B cell (primary cell): Measurements from ENCODE around the gene TTYH3. TPM values are rescaled to one million over a fixed set of nuclear protein-coding genes. Genes with fewer than 3 reads are reported as not detected.

Experiments used
- ATAC-seq: fragments of 200-7000 bp; cut with Tn5 transposase; one replicate; pipeline ENCODE4 v1.10.0; 2021; ENCODE audit warnings: low read depth, mild to moderate bottlenecking, moderate number of reproducible peaks, moderate library complexity
- CTCF ChIA-PET: fragments of 350-600 bp; sonication (Branson Sonifier 250); formaldehyde crosslinking; loops from one replicate; lab custom pipeline; 2021; ENCODE audit warnings: antibody characterized with exemption, inconsistent platforms; lab: Charles Lee
- POLR2A ChIA-PET: fragments of 350-600 bp; sonication (Branson Sonifier 250); formaldehyde crosslinking; loops from one replicate; lab custom pipeline; 2021; ENCODE audit warnings: antibody characterized with exemption; lab: Charles Lee
- DNase-seq: peaks from one replicate; pipeline ENCODE4 v3.0.0; 2013
- H2AFZ ChIP-seq: 2 replicates; pipeline ENCODE4 v1.6.1; 2012; ENCODE audit warnings: mild to moderate bottlenecking, low read depth, low read length; ENCODE audit not compliant: insufficient read depth, poor library complexity, severe bottlenecking
- H3K27ac ChIP-seq, 2 donors: 1 replicate in 1 of 2; 2 replicates in 1 of 2; pipeline ENCODE4 v1.5.1; 2012 to 2013; ENCODE audit warnings: low read length in 2 of 2, mild to moderate bottlenecking in 2 of 2, moderate library complexity in 1 of 2
- H3K27me3 ChIP-seq, 4 experiments: fragments of 200-600 bp in 1 of 4; sonication (generic) in 1 of 4; replicated peaks in 1 of 4; 1 replicate in 2 of 4; 2 replicates in 2 of 4; pipeline versions ENCODE4 v1.6.1 to v1.7.0; 2013 to 2016; ENCODE audit warnings: low read length in 3 of 4, mild to moderate bottlenecking in 2 of 4, mixed read lengths in 1 of 4, moderate library complexity in 1 of 4; ENCODE audit not compliant: insufficient read depth in 4 of 4, control insufficient read depth in 3 of 4; ENCODE audit errors: control extremely low read depth in 1 of 4
- H3K36me3 ChIP-seq, 2 experiments: replicated peaks in 1 of 2; 1 replicate in 1 of 2; 2 replicates in 1 of 2; pipeline versions ENCODE4 v1.6.1 to v1.7.1; 2013; ENCODE audit warnings: low read length in 1 of 2; ENCODE audit not compliant: insufficient read depth in 2 of 2, control insufficient read depth in 1 of 2; ENCODE audit errors: control extremely low read depth in 1 of 2, extremely low read depth in 1 of 2
- H3K4me1 ChIP-seq, 2 donors: fragments of 200-600 bp in 1 of 2; sonication (generic) in 1 of 2; 1 replicate in 1 of 2; 2 replicates in 1 of 2; pipeline versions ENCODE4 v1.5.1 to v1.6.1; 2013 to 2017; ENCODE audit warnings: low read length in 2 of 2; ENCODE audit not compliant: control insufficient read depth in 2 of 2, insufficient read depth in 2 of 2
- H3K4me2 ChIP-seq: replicated peaks from 2 replicates; pipeline ENCODE3; 2012; ENCODE audit warnings: mild to moderate bottlenecking, low read depth, low read length; ENCODE audit not compliant: poor library complexity, severe bottlenecking
- H3K4me3 ChIP-seq, 5 experiments: fragments of 200-600 bp in 1 of 5; sonication (generic) in 1 of 5; 1 replicate in 3 of 5; 2 replicates in 2 of 5; pipeline versions ENCODE4 v1.5.1 to v1.7.0; 2011 to 2016; ENCODE audit warnings: low read length in 4 of 5, mild to moderate bottlenecking in 4 of 5, low read depth in 2 of 5, control low read depth in 1 of 5, moderate library complexity in 1 of 5; ENCODE audit not compliant: insufficient read depth in 1 of 5; ENCODE audit errors: control extremely low read depth in 1 of 5, extremely low read depth in 1 of 5
- H3K79me2 ChIP-seq: fragments of 200-600 bp; sonication (generic); one replicate; pipeline ENCODE4 v1.6.0; 2016; ENCODE audit warnings: low read length; ENCODE audit not compliant: control insufficient read depth, insufficient read depth
- H3K9ac ChIP-seq: fragments of 200-600 bp; sonication (generic); 2 replicates; pipeline ENCODE4 v1.6.1; 2017; ENCODE audit warnings: mild to moderate bottlenecking, low read length, moderate library complexity
- H3K9me3 ChIP-seq, 3 donors: one replicate each; pipeline versions ENCODE4 v1.6.1 to v1.7.1; 2013; ENCODE audit warnings: low read length in 2 of 3; ENCODE audit not compliant: control insufficient read depth in 2 of 3, insufficient read depth in 1 of 3; ENCODE audit errors: control extremely low read depth in 1 of 3
- H4K20me1 ChIP-seq: 2 replicates; pipeline ENCODE4 v1.6.0; 2012; ENCODE audit warnings: mild to moderate bottlenecking, low read length; ENCODE audit not compliant: insufficient read depth, control insufficient read depth, poor library complexity, severe bottlenecking
- H3K27ac Mint-ChIP-seq: one replicate; pipeline ENCODE4 v1.8.0; 2021; ENCODE audit warnings: mixed read lengths
- H3K27me3 Mint-ChIP-seq: one replicate; pipeline ENCODE4 v1.8.0; 2021; ENCODE audit warnings: mixed read lengths
- H3K4me1 Mint-ChIP-seq: one replicate; pipeline ENCODE4 v1.8.0; 2021; ENCODE audit warnings: mixed read lengths
- H3K4me3 Mint-ChIP-seq: one replicate; pipeline ENCODE4 v1.8.0; 2021; ENCODE audit warnings: mixed read lengths
- H3K9me3 Mint-ChIP-seq: one replicate; pipeline ENCODE4 v1.8.0; 2022; ENCODE audit warnings: mixed read lengths; ENCODE audit not compliant: insufficient read depth
- EZH2 ChIP-seq: IDR thresholded peaks from 2 replicates; pipeline ENCODE4 v1.6.1; 2012; ENCODE audit warnings: borderline replicate concordance, low read depth, mild to moderate bottlenecking, moderate library complexity, low read length; ENCODE audit not compliant: insufficient read depth, poor library complexity, severe bottlenecking
- WGBS: methylation state at CpG from one replicate; pipeline ENCODE4 v1.1.5; 2013; ENCODE audit warnings: missing lambda C conversion rate; ENCODE audit not compliant: insufficient coverage; 5-methylcytosine and 5-hydroxymethylcytosine counted together
- intact Hi-C: fragments of 100-400 bp; cut with micrococcal nuclease; formaldehyde crosslinking; loops from one replicate; pipeline ENCODE4 v1.10.0; 2022
- polyA plus RNA-seq: library from polyadenylated mRNA; depleted of rRNA; stranded (reverse); fragments of >200 nt; gene quantifications from 2 replicates; pipeline ENCODE4 v1.2.3, GENCODE V29; 2012
- total RNA-seq, 2 donors: library from RNA; stranded (reverse); fragments of 120-200 nt in 1 of 2; gene quantifications; 1 replicate in 1 of 2; 2 replicates in 1 of 2; pipeline versions ENCODE4 v1.2.3 to v1.2.4, GENCODE V29; 2013 to 2022
- TF ChIP-seq, protein P1 (sequence below): fragments of 200-600 bp; IDR thresholded peaks from one replicate; pipeline ENCODE4 v1.8.0; 2022; ENCODE audit warnings: antibody characterized with exemption, mild to moderate bottlenecking

Gene TTYH3
- total and polyA plus RNA-seq, 2 donors (not counting 1 experiment from before 2014, with no cell fraction given) = 8.4 to 48.6 TPM

GRCh38 chr7:2582006-2582735 lies 49.6 kb upstream of the TTYH3 start:
- Mint-ChIP-seq H3K27me3 (no peaks in the 10 kb centered on the region), H3K9me3 (no peaks in the 10 kb centered on the region), H3K4me3 (no peak overlapping the region), H3K27ac (no peak overlapping the region), H3K4me1 (peaks cover 2% of the 10 kb centered on the region)
- intact Hi-C loops = no loop called here
- H3K27me3 ChIP-seq = no peaks in the 10 kb centered on the region
- no peak for ATAC-seq
- H2AFZ ChIP-seq = no peak overlapping the region
- no peaks in the 10 kb centered on the region for H3K79me2 ChIP-seq
- H3K9ac ChIP-seq = no peak overlapping the region
- TF ChIP-seq EZH2 = no peak
- TF ChIP-seq, protein P1, sequence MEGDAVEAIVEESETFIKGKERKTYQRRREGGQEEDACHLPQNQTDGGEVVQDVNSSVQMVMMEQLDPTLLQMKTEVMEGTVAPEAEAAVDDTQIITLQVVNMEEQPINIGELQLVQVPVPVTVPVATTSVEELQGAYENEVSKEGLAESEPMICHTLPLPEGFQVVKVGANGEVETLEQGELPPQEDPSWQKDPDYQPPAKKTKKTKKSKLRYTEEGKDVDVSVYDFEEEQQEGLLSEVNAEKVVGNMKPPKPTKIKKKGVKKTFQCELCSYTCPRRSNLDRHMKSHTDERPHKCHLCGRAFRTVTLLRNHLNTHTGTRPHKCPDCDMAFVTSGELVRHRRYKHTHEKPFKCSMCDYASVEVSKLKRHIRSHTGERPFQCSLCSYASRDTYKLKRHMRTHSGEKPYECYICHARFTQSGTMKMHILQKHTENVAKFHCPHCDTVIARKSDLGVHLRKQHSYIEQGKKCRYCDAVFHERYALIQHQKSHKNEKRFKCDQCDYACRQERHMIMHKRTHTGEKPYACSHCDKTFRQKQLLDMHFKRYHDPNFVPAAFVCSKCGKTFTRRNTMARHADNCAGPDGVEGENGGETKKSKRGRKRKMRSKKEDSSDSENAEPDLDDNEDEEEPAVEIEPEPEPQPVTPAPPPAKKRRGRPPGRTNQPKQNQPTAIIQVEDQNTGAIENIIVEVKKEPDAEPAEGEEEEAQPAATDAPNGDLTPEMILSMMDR = no peak
- no peak overlapping the region for H3K4me3 ChIP-seq
- ChIA-PET POLR2A (no interaction called here), CTCF (interaction anchor here (0.7 kb wide), 1 partner anchor 89 kb away, joined by 3 read pairs; no protein-coding TSS in a partner anchor)
- 88% methylated on average over 17 of the region's 24 CpGs for WGBS
- H4K20me1 ChIP-seq = no peaks in the 10 kb centered on the region
- no peaks in the 10 kb centered on the region for H3K4me1 ChIP-seq
- H3K27ac ChIP-seq = no peak overlapping the region
- peaks cover 0 to 1% of the 10 kb centered on the region in 2 experiments for H3K36me3 ChIP-seq
- H3K4me2 ChIP-seq = no peak overlapping the region
- DNase-seq = no peak
- no peaks in the 10 kb centered on the region for H3K9me3 ChIP-seq
